NCI-H2196 (cell line): Measurements from ENCODE around the gene HSPD1.

ENCODE experiments used
- DNase-seq: peaks from one replicate; lab custom pipeline; 2025; ENCODE audit not compliant: unreplicated experiment; lab: John Stamatoyannopoulos, UW

HSPD1 gene

GRCh38 chr2:197499594-197500502 is at the start of gene HSPD1, which contains the start of gene HSPE1:
Gene HSPD1 (minus strand): TSS chr2:197499840. CDS start chr2:197498848, 992 bp downstream.
Gene HSPE1 (plus strand): TSS chr2:197500379. CDS start chr2:197500437, 58 bp downstream.
- peak; percentile 100 for DNase-seq

- DNase-seq, result no peak
Observed at GRCh38 chr2:197548582-197548981, 48.9 kb upstream of the HSPD1 start.

GRCh38 chr2:197547163-197547900 is 47.7 kb upstream of the HSPD1 start:
- DNase-seq, result no peak

GRCh38 chr2:197543206-197543605 is 43.6 kb upstream of the HSPD1 start:
- no peak for DNase-seq

- DNase-seq, result no peak
Observed at GRCh38 chr2:197539734-197540133, 40.1 kb upstream of the HSPD1 start.

GRCh38 chr2:197538412-197538811 is 38.8 kb upstream of the HSPD1 start:
- no peak for DNase-seq

GRCh38 chr2:197517150-197517549 is 17.5 kb upstream of the HSPD1 start:
- no peak for DNase-seq

- DNase-seq, result peak; percentile 28
Observed at GRCh38 chr2:197516393-197516761, 16.7 kb upstream of the HSPD1 start.

GRCh38 chr2:197515739-197516392 is 16.2 kb upstream of the HSPD1 start, which contains the start of gene MOB4:
Gene MOB4 (plus strand): TSS chr2:197516066. CDS start chr2:197516087, 21 bp downstream.
- peak; percentile 93 for DNase-seq

GRCh38 chr2:197515315-197515738 is 15.7 kb upstream of the HSPD1 start:
- DNase-seq, result no peak

- DNase-seq, result no peak
Observed at GRCh38 chr2:197514754-197515153, 15.1 kb upstream of the HSPD1 start.

- no peak for DNase-seq
Observed at GRCh38 chr2:197513915-197514314, 14.3 kb upstream of the HSPD1 start.

- DNase-seq, result no peak
Observed at GRCh38 chr2:197506658-197507057, 7.0 kb upstream of the HSPD1 start.

- no peak for DNase-seq
Observed at GRCh38 chr2:197504512-197504911, 4.9 kb upstream of the HSPD1 start.

- no peak for DNase-seq
Observed at GRCh38 chr2:197504000-197504399, 4.4 kb upstream of the HSPD1 start.

- no peak for DNase-seq
Observed at GRCh38 chr2:197502685-197503084, 3.0 kb upstream of the HSPD1 start.

GRCh38 chr2:197502201-197502600 is 2.6 kb upstream of the HSPD1 start:
- no peak for DNase-seq

- no peak for DNase-seq
Observed at GRCh38 chr2:197500503-197501131, 977 bp upstream of the HSPD1 start.

- peak; percentile 10 for DNase-seq
Observed at GRCh38 chr2:197498937-197499593, 575 bp downstream of the HSPD1 start.

- no peak for DNase-seq
Observed at GRCh38 chr2:197498235-197498936, 1.3 kb downstream of the HSPD1 start.
